HL-60 (cell line): ENCODE measurements around the gene SCGB3A1.

ENCODE experiments used
- DNase-seq, 2 experiments: peaks; one replicate each; pipeline ENCODE4 v3.0.0-alpha.2; 2010 to 2020; ENCODE audit warnings: low read depth in 1 of 2, low spot score in 1 of 2
- H3K27ac ChIP-seq: fragments of 250-450 bp; sonication (Bioruptor Pico); replicated peaks from 2 replicates; pipeline ENCODE4 v1.5.1; 2020; ENCODE audit warnings: mild to moderate bottlenecking, moderate library complexity
- H3K27me3 ChIP-seq: fragments of 250-450 bp; sonication (Bioruptor Pico); 2 replicates; pipeline ENCODE4 v1.5.1; 2021; ENCODE audit warnings: mild to moderate bottlenecking, moderate library complexity; ENCODE audit not compliant: insufficient read depth, poor library complexity, severe bottlenecking
- H3K4me3 ChIP-seq: replicated peaks from 2 replicates; pipeline ENCODE4 v1.5.1; 2011; ENCODE audit warnings: mild to moderate bottlenecking, control low read depth, low read length; ENCODE audit not compliant: insufficient read depth
- GABPA ChIP-seq: IDR thresholded peaks from 2 replicates; pipeline ENCODE4 v1.6.1; 2012; ENCODE audit warnings: low read depth
- POLR2AphosphoS5 ChIP-seq: IDR thresholded peaks from 2 replicates; pipeline ENCODE4 v1.6.1; 2012; ENCODE audit warnings: low read depth
- SPI1 ChIP-seq: IDR thresholded peaks from 2 replicates; pipeline ENCODE4 v1.6.1; 2012; ENCODE audit warnings: low read depth, mild to moderate bottlenecking, borderline replicate concordance
- long read RNA-seq: library from polyadenylated mRNA; unstranded; transcript quantifications from one replicate; pipeline ENCODE4 v2.0.0, GENCODE V29; 2020
- TF ChIP-seq, protein P1 (sequence below): IDR thresholded peaks from one replicate; pipeline ENCODE4 v1.5.1; 2011; ENCODE audit warnings: low read length, control low read depth, inconsistent platforms; ENCODE audit not compliant: insufficient read depth
- TF ChIP-seq, protein P2 (sequence below): IDR thresholded peaks from 2 replicates; pipeline ENCODE4 v1.6.1; 2012; ENCODE audit warnings: low read depth; ENCODE audit not compliant: insufficient replicate concordance

SCGB3A1 gene
- long read RNA-seq: 0 reads

DNA sequence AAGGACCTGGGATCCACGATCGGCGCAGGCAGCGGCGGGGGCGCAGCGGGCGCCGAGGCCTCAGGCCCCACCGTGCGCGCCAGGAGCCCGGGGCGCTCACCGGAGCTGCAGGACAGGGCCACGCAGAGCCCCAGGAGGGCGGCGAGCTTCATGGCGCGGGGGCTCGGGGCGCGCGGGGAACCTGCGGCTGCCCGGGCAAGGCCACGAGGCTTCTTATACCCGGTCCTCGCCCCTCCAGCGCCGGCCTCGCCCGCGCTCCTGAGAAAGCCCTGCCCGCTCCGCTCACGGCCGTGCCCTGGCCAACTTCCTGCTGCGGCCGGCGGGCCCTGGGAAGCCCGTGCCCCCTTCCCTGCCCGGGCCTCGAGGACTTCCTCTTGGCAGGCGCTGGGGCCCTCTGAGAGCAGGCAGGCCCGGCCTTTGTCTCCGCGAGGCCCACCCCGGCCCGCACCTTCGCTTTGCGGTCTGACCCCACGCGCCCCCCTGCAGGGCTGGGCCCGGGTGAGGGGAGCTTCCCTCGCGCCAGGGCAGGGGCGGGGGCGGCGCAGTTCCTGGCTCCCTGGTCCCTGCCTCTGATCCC lies at the start of gene SCGB3A1:
Gene SCGB3A1 (minus strand): TSS at position 189 of the 577 bp plus-strand sequence. CDS start 37 bp downstream, at position 152.
- H3K27me3 ChIP-seq: peaks cover 15% of the 10 kb centered on the region

DNA sequence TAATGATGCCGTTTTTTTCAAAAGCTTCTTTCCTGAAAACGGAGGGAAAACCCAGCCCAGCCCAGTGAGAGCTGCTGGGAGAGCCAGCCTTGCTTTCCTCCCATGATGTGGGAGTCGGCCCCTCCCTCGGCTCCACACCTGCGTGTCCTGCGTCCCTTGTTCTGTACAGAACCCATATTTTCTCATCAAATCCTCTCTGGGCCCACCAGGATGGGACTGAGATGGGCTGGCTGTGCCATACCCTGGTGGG lies 49.2 kb upstream of the SCGB3A1 start:
- H3K27me3 ChIP-seq: peaks cover 5% of the 10 kb centered on the region
- TF ChIP-seq, protein P1, sequence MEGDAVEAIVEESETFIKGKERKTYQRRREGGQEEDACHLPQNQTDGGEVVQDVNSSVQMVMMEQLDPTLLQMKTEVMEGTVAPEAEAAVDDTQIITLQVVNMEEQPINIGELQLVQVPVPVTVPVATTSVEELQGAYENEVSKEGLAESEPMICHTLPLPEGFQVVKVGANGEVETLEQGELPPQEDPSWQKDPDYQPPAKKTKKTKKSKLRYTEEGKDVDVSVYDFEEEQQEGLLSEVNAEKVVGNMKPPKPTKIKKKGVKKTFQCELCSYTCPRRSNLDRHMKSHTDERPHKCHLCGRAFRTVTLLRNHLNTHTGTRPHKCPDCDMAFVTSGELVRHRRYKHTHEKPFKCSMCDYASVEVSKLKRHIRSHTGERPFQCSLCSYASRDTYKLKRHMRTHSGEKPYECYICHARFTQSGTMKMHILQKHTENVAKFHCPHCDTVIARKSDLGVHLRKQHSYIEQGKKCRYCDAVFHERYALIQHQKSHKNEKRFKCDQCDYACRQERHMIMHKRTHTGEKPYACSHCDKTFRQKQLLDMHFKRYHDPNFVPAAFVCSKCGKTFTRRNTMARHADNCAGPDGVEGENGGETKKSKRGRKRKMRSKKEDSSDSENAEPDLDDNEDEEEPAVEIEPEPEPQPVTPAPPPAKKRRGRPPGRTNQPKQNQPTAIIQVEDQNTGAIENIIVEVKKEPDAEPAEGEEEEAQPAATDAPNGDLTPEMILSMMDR: no peak
- TF ChIP-seq SPI1 (no peak), GABPA (no peak), POLR2AphosphoS5 (no peak)
- TF ChIP-seq, protein P2, sequence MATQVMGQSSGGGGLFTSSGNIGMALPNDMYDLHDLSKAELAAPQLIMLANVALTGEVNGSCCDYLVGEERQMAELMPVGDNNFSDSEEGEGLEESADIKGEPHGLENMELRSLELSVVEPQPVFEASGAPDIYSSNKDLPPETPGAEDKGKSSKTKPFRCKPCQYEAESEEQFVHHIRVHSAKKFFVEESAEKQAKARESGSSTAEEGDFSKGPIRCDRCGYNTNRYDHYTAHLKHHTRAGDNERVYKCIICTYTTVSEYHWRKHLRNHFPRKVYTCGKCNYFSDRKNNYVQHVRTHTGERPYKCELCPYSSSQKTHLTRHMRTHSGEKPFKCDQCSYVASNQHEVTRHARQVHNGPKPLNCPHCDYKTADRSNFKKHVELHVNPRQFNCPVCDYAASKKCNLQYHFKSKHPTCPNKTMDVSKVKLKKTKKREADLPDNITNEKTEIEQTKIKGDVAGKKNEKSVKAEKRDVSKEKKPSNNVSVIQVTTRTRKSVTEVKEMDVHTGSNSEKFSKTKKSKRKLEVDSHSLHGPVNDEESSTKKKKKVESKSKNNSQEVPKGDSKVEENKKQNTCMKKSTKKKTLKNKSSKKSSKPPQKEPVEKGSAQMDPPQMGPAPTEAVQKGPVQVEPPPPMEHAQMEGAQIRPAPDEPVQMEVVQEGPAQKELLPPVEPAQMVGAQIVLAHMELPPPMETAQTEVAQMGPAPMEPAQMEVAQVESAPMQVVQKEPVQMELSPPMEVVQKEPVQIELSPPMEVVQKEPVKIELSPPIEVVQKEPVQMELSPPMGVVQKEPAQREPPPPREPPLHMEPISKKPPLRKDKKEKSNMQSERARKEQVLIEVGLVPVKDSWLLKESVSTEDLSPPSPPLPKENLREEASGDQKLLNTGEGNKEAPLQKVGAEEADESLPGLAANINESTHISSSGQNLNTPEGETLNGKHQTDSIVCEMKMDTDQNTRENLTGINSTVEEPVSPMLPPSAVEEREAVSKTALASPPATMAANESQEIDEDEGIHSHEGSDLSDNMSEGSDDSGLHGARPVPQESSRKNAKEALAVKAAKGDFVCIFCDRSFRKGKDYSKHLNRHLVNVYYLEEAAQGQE: no peak
- H3K27ac ChIP-seq: no peak overlapping the region
- H3K4me3 ChIP-seq: no peak overlapping the region
- DNase-seq: no peak

More for the DNA sequence above, at the start of gene SCGB3A1:
- Histone ChIP-seq H3K4me3 (peak within 1 kb of the TSS; percentile 21), H3K27ac (no peak within 1 kb of the TSS)
- TF ChIP-seq, protein P2: no peak
- TF ChIP-seq POLR2AphosphoS5 (no peak), SPI1 (peak; percentile 60; the same call in 1 of the 2 replicates), GABPA (no peak)
- TF ChIP-seq, protein P1: no peak
- DNase-seq: peak; percentile 20 to 50

GRCh38 chr5:180639741-180640610 lies 48.7 kb upstream of the SCGB3A1 start:
- DNase-seq: no peak
- no peak for TF ChIP-seq SPI1
- H3K27ac ChIP-seq: no peak overlapping the region
- no peaks in the 10 kb centered on the region for H3K27me3 ChIP-seq
- no peak overlapping the region for H3K4me3 ChIP-seq

GRCh38 chr5:180639287-180639686 lies 48.0 kb upstream of the SCGB3A1 start:
- Histone ChIP-seq H3K27me3 (no peaks in the 10 kb centered on the region), H3K27ac (no peak overlapping the region), H3K4me3 (no peak overlapping the region)
- no peak for TF ChIP-seq POLR2AphosphoS5
- TF ChIP-seq, protein P2: no peak
- TF ChIP-seq SPI1: no peak
- TF ChIP-seq GABPA: no peak
- TF ChIP-seq, protein P1: no peak
- no peak for DNase-seq
